ENCODE measurements around the gene MTERF1. TPM values are rescaled to one million over a fixed set of nuclear protein-coding genes. Genes with fewer than 3 reads are reported as not detected.

MTERF1 gene
- polyA plus RNA-seq = 27.1 and 34.2 TPM in 2 replicates

GRCh38 chr7:91880413-91881241, at the start of gene MTERF1:
TSS of gene MTERF1 (minus strand) at chr7:91880702. CDS start at chr7:91880083, 619 bp downstream.

Other genes starting within 250 kb of the MTERF1 start
- gene AKAP9, start 60.2 kb upstream of the MTERF1 start, polyA plus RNA-seq = 170 and 212 TPM in 2 replicates

Measured in Purkinje cell (primary cell).